ENCODE data around the gene CARS1. TPM values are rescaled to one million over a fixed set of nuclear protein-coding genes. Genes with fewer than 3 reads are reported as not detected.

CARS1 gene
- total RNA-seq, 1 donor from 2014 or later, result 84.1 TPM

GRCh38 chr11:2995893-2996554, 61.2 kb downstream of the CARS1 start:
- intact Hi-C loops (cut with micrococcal nuclease), result no loop called here

- intact Hi-C loops (cut with micrococcal nuclease), result no loop called here
Measured at GRCh38 chr11:2995031-2995561, 62.1 kb downstream of the CARS1 start.

GRCh38 chr11:2994336-2994730, 62.9 kb downstream of the CARS1 start:
- intact Hi-C loops (cut with micrococcal nuclease), result loop anchor here (5.0 kb wide), 2 partner anchors 107 to 383 kb away; partner anchors contain the start of genes CDKN1C and ZNF195

GRCh38 chr11:2992997-2993325, 64.3 kb downstream of the CARS1 start:
- intact Hi-C loops (cut with micrococcal nuclease), result loop anchor here (1.0 to 5.0 kb wide), 9 partner anchors 21 to 1102 kb away; partner anchors contain the start of genes CARS1, CDKN1C, RRM1 and TSSC4

GRCh38 chr11:2992234-2992996, 64.8 kb downstream of the CARS1 start, which contains the start of gene NAP1L4:
Gene NAP1L4, minus strand, starts transcription at chr11:2992329. Its CDS starts 13,109 bp downstream, at chr11:2979220.
- intact Hi-C loops (cut with micrococcal nuclease), result loop anchor here (1.0 to 5.0 kb wide), 9 partner anchors 22 to 1102 kb away; partner anchors contain the start of genes CARS1, CDKN1C, RRM1 and TSSC4

- intact Hi-C loops (cut with micrococcal nuclease), result loop anchor here (1.0 to 5.0 kb wide), 10 partner anchors 23 to 1103 kb away; partner anchors contain the start of genes CARS1, CDKN1C, PHLDA2 and RRM1
Measured at GRCh38 chr11:2991452-2992233, 65.6 kb downstream of the CARS1 start.

- intact Hi-C loops (cut with micrococcal nuclease), result loop anchor here (2.0 to 5.0 kb wide), 3 partner anchors 62 to 386 kb away; partner anchors contain the start of genes CDKN1C, PHLDA2 and ZNF195
Measured at GRCh38 chr11:2990617-2991451, 66.4 kb downstream of the CARS1 start.

- intact Hi-C loops (cut with micrococcal nuclease), result loop anchor here (2.0 kb wide), 1 partner anchor 433 kb away; no protein-coding TSS in a partner anchor
Measured at GRCh38 chr11:2989551-2989950, 67.7 kb downstream of the CARS1 start.

GRCh38 chr11:2989006-2989405, 68.2 kb downstream of the CARS1 start:
- intact Hi-C loops (cut with micrococcal nuclease), result loop anchor here (2.0 kb wide), 1 partner anchor 434 kb away; no protein-coding TSS in a partner anchor

- intact Hi-C loops (cut with micrococcal nuclease), result loop anchor here (1.0 to 2.0 kb wide), 4 partner anchors 13 to 435 kb away; partner anchors contain the start of gene CARS1
Measured at GRCh38 chr11:2987881-2988861, 69.1 kb downstream of the CARS1 start.

GRCh38 chr11:2983908-2984307, 73.3 kb downstream of the CARS1 start:
- intact Hi-C loops (cut with micrococcal nuclease), result loop anchor here (1.0 kb wide), 1 partner anchor 9 kb away; no protein-coding TSS in a partner anchor

- intact Hi-C loops (cut with micrococcal nuclease), result no loop called here
Measured at GRCh38 chr11:2982214-2982613, 75.0 kb downstream of the CARS1 start.

GRCh38 chr11:2981130-2981529, 76.1 kb downstream of the CARS1 start:
- intact Hi-C loops (cut with micrococcal nuclease), result no loop called here

GRCh38 chr11:2980168-2980840, 76.9 kb downstream of the CARS1 start:
- intact Hi-C loops (cut with micrococcal nuclease), result no loop called here

- intact Hi-C loops (cut with micrococcal nuclease), result loop anchor here (5.0 kb wide), 1 partner anchor 240 kb away; the partner anchor contains the start of gene MRGPRG
Measured at GRCh38 chr11:2977113-2977512, 80.1 kb downstream of the CARS1 start.

- intact Hi-C loops (cut with micrococcal nuclease), result loop anchor here (5.0 kb wide), 1 partner anchor 241 kb away; the partner anchor contains the start of gene MRGPRG
Measured at GRCh38 chr11:2976294-2977063, 80.7 kb downstream of the CARS1 start.

GRCh38 chr11:2975594-2975993, 81.6 kb downstream of the CARS1 start:
- intact Hi-C loops (cut with micrococcal nuclease), result loop anchor here (1.0 to 5.0 kb wide), 6 partner anchors 8 to 442 kb away; partner anchors contain the start of gene MRGPRG

All from T-helper 1 cell treated with Interleukin-12 subunit alpha and Interleukin-12 subunit beta and Interleukin-4 antibody, amounts not matched to agents 30 ng/mL and 1 ng/mL, for 36 hours (primary cell).